Measurements from ENCODE around the gene SOX6. TPM values are rescaled to one million over a fixed set of nuclear protein-coding genes. Genes with fewer than 3 reads are reported as not detected.
"Not testable (repeated sequence)": the region's sequence is repeated elsewhere in the genome, so short reads cannot be mapped to it uniquely, and the experiment has no call there.

The SOX6 gene
- total RNA-seq, 4 donors from 2014 or later: 17.9 to 27.9 (median 23.3) TPM

DNA sequence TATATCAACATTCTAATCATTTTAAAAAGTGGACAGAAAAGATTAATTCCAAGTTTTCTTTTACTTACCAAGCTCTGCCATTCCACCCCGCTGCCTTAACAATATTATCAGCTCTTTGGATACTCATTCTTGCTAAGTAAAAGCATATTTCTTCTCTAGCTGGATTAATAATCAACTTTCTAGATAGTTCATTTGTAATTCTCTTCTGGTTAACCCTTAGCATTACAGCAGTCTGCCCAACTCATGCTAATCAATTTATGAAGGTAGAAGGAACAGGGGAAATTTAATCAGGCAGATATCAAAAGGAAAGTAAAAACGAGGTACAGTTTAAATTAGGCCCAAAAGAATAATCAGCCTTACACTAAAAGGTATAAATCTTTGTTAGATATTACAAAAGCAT is 41.0 kb upstream of the SOX6 start:
- Histone ChIP-seq H3K36me3 (no peaks in the 10 kb centered on the region), H3K4me3 (replicated peaks in 1 of 3) (no peak overlapping the region)
- WGBS, 2 donors: 74 to 77% methylated on average over 2 of the region's 2 CpGs

GRCh38 chr11:16395601-16396000 is 39.3 kb upstream of the SOX6 start:
- Histone ChIP-seq H3K27ac (no peak overlapping the region), H3K36me3 (no peaks in the 10 kb centered on the region), H3K9me3 (no peaks in the 10 kb centered on the region), H3K4me1 (peaks cover 0 to 5% of the 10 kb centered on the region in 2 donors), H3K4me3 (replicated peaks in 1 of 3) (no peak overlapping the region), H3K27me3 (no peaks in the 10 kb centered on the region)
- intact Hi-C loops (cut with DNase I): no loop called here
- TF ChIP-seq, protein P1, sequence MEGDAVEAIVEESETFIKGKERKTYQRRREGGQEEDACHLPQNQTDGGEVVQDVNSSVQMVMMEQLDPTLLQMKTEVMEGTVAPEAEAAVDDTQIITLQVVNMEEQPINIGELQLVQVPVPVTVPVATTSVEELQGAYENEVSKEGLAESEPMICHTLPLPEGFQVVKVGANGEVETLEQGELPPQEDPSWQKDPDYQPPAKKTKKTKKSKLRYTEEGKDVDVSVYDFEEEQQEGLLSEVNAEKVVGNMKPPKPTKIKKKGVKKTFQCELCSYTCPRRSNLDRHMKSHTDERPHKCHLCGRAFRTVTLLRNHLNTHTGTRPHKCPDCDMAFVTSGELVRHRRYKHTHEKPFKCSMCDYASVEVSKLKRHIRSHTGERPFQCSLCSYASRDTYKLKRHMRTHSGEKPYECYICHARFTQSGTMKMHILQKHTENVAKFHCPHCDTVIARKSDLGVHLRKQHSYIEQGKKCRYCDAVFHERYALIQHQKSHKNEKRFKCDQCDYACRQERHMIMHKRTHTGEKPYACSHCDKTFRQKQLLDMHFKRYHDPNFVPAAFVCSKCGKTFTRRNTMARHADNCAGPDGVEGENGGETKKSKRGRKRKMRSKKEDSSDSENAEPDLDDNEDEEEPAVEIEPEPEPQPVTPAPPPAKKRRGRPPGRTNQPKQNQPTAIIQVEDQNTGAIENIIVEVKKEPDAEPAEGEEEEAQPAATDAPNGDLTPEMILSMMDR (IDR thresholded peaks at IDR 0.05): no peak
- no peak for TF ChIP-seq POLR2A (IDR thresholded peaks at IDR 0.05)
- 78 to 82% methylated on average over 1 of the region's 1 CpG for WGBS, 2 donors
- DNase-seq: no peak

More for the DNA sequence above, 41.0 kb upstream of the SOX6 start:
- H3K4me1 ChIP-seq: peaks cover 0 to 12% of the 10 kb centered on the region in 2 donors
- TF ChIP-seq, protein P1 (IDR thresholded peaks at IDR 0.05): no peak
- TF ChIP-seq POLR2A (IDR thresholded peaks at IDR 0.05): no peak
- DNase-seq: no peak
- intact Hi-C loops (cut with DNase I): no loop called here
- H3K9me3 ChIP-seq: no peaks in the 10 kb centered on the region
- no peak overlapping the region for H3K27ac ChIP-seq
- H3K27me3 ChIP-seq: no peaks in the 10 kb centered on the region

DNA sequence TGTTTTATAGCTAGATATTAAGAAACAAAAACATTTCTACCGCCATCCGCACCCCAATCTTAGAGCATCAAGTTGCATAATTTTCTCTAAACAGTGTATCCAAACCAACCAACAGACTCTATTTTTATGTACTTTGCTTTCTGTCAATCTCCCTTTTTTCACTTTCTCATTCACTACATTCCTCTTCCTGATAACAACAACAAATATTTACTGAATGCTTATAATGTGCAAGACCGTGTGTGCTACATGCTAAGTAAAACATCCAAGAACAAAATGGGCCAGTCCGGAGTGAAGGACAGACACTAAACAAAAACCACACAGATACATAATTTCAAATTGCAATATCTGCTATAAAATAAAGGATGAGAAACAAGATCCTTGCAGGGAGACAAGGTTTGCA is 38.6 kb upstream of the SOX6 start:
- no peak for DNase-seq
- TF ChIP-seq, protein P1 (IDR thresholded peaks at IDR 0.05): no peak
- no peak for TF ChIP-seq POLR2A (IDR thresholded peaks at IDR 0.05)
- H3K27ac ChIP-seq: no peak overlapping the region
- H3K36me3 ChIP-seq: no peaks in the 10 kb centered on the region
- no peaks in the 10 kb centered on the region for H3K9me3 ChIP-seq
- intact Hi-C loops (cut with DNase I): no loop called here
- H3K4me3 ChIP-seq (replicated peaks in 1 of 3): no peak overlapping the region
- no peaks in the 10 kb centered on the region for H3K27me3 ChIP-seq
- 90% methylated on average over 4 of the region's 4 CpGs for WGBS, 2 donors
- H3K4me1 ChIP-seq: peaks cover 0 to 5% of the 10 kb centered on the region in 2 donors

DNA sequence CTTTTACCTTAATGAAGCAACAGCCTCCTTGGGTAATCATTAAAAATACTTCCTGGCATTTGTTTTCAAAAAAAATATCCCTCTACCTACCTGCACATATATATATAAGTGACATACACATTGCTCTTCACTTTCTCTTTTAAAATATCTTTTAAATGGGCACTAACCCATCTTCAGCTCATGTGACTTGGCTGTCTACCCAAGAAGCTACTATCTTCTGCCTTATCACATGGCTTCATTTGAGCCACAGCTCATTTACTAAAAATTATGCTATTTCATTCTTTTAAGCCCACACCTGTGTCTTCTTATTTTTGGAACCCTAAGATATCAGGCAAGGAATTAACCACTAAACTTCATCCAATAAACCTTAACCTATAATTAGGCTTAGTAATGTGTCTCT is 37.0 kb upstream of the SOX6 start:
- TF ChIP-seq, protein P1 (IDR thresholded peaks at IDR 0.05): no peak
- no peak for TF ChIP-seq POLR2A (IDR thresholded peaks at IDR 0.05)
- intact Hi-C loops (cut with DNase I): no loop called here
- DNase-seq: no peak
- Histone ChIP-seq H3K4me1 (peaks cover 0 to 5% of the 10 kb centered on the region in 2 donors), H3K9me3 (no peaks in the 10 kb centered on the region), H3K27ac (no peak overlapping the region), H3K27me3 (no peaks in the 10 kb centered on the region), H3K4me3 (replicated peaks in 1 of 3) (no peak overlapping the region), H3K36me3 (no peaks in the 10 kb centered on the region)

DNA sequence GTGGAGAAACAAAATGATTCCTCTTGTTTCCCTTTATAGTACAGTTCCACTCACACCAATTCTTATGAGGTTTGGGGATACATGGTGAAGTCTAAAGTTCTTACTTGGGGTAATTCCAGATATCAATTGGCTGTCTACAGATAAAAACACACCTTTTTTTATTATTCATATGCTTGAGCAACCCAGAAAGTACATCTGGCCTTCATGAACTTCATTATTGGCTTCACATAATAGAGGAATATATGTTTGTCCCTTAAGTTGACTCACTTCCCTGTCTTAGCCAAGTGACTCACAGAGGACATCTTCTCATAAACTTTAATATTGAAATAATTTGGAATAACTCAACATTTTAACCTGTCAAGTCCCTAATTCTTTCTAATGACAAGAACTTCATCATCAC is 36.3 kb upstream of the SOX6 start:
- no peaks in the 10 kb centered on the region for H3K36me3 ChIP-seq
- no peak overlapping the region for H3K4me3 ChIP-seq (replicated peaks in 1 of 3)
- intact Hi-C loops (cut with DNase I): no loop called here
- TF ChIP-seq, protein P1 (IDR thresholded peaks at IDR 0.05): no peak
- no peak for TF ChIP-seq POLR2A (IDR thresholded peaks at IDR 0.05)
- H3K27ac ChIP-seq: no peak overlapping the region
- no peaks in the 10 kb centered on the region for H3K9me3 ChIP-seq
- DNase-seq: no peak
- peaks cover 0 to 5% of the 10 kb centered on the region in 2 donors for H3K4me1 ChIP-seq
- H3K27me3 ChIP-seq: no peaks in the 10 kb centered on the region

- H3K27ac ChIP-seq; intact Hi-C loops (cut with DNase I); H3K27me3 ChIP-seq; H3K4me1 ChIP-seq; DNase-seq; H3K9me3 ChIP-seq; H3K36me3 ChIP-seq; H3K4me3 ChIP-seq (replicated peaks in 1 of 3): not testable (repeated sequence)
- 78 to 84% methylated on average over 2 of the region's 2 CpGs for WGBS, 2 donors
Measured at GRCh38 chr11:16390826-16391225, 34.5 kb upstream of the SOX6 start.
